Endodermal cell (in vitro differentiated cells): ENCODE measurements around the gene OR4K2. TPM values are rescaled to one million over a fixed set of nuclear protein-coding genes. Genes with fewer than 3 reads are reported as not detected.
A peak's percentile ranks its signal among the peaks of the same experiment; 100 is the strongest.

Experiments used
- DNase-seq: peaks from one replicate; pipeline ENCODE4 v3.0.0-alpha.2; 2017
- H3K27ac ChIP-seq: 2 replicates; pipeline ENCODE4 v1.5.1; 2013; ENCODE audit warnings: mild to moderate bottlenecking, low read depth, low read length, moderate library complexity
- H3K27me3 ChIP-seq: 2 replicates; pipeline ENCODE4 v1.6.1; 2013; ENCODE audit warnings: mild to moderate bottlenecking, low read length, moderate library complexity; ENCODE audit not compliant: insufficient read depth, control insufficient read depth, poor library complexity, severe bottlenecking
- H3K36me3 ChIP-seq: 2 replicates; pipeline ENCODE4 v1.7.0; 2013; ENCODE audit warnings: mild to moderate bottlenecking, low read length, moderate library complexity; ENCODE audit not compliant: control insufficient read depth, insufficient read depth
- H3K4me1 ChIP-seq: one replicate; pipeline ENCODE4 v1.7.0; 2013; ENCODE audit warnings: low read length; ENCODE audit not compliant: control insufficient read depth, insufficient read depth
- H3K4me3 ChIP-seq: 2 replicates; pipeline ENCODE4 v1.5.1; 2013; ENCODE audit warnings: mild to moderate bottlenecking, low read length, moderate library complexity
- H3K9ac ChIP-seq: 2 replicates; pipeline ENCODE4 v1.6.1; 2013; ENCODE audit warnings: mild to moderate bottlenecking, low read length, moderate library complexity; ENCODE audit not compliant: poor library complexity, severe bottlenecking; ENCODE audit errors: extremely low read depth
- H3K9me3 ChIP-seq: 2 replicates; pipeline ENCODE4 v1.6.1; 2013; ENCODE audit warnings: mild to moderate bottlenecking, low read length, moderate library complexity; ENCODE audit not compliant: control insufficient read depth
- H3K27ac Mint-ChIP-seq: 2 replicates; pipeline ENCODE4 v1.8.0; 2020; ENCODE audit warnings: mixed read lengths
- H3K27me3 Mint-ChIP-seq: 2 replicates; pipeline ENCODE4 v1.8.0; 2021; ENCODE audit warnings: mild to moderate bottlenecking, mixed read lengths; ENCODE audit not compliant: insufficient read depth
- H3K36me3 Mint-ChIP-seq: 2 replicates; pipeline ENCODE4 v1.8.0; 2020; ENCODE audit warnings: low read depth, mixed read lengths
- H3K4me1 Mint-ChIP-seq: 2 replicates; pipeline ENCODE4 v1.8.0; 2020; ENCODE audit warnings: mixed read lengths
- H3K4me3 Mint-ChIP-seq: 2 replicates; pipeline ENCODE4 v1.8.0; 2020; ENCODE audit warnings: mild to moderate bottlenecking, moderate library complexity, mixed read lengths
- H3K9me3 Mint-ChIP-seq: 2 replicates; pipeline ENCODE4 v1.8.0; 2020; ENCODE audit warnings: mild to moderate bottlenecking, mixed read lengths
- WGBS, 2 experiments: methylation state at CpG; one replicate each; pipeline versions ENCODE4 v1.1.5 to v1.1.7; 2013; ENCODE audit warnings: missing lambda C conversion rate in 2 of 2, mixed read lengths in 1 of 2; ENCODE audit not compliant: insufficient coverage in 1 of 2, insufficient read length in 1 of 2; 5-methylcytosine and 5-hydroxymethylcytosine counted together
- total RNA-seq, 2 donors: library from RNA; stranded (reverse); fragmentation: NEBNext Ultra II Directional in 1 of 2; extraction: Animal tissue kit (Norgen Biotek cat#: 25700) in 1 of 2; gene quantifications; 2 replicates in 1 of 2; 3 replicates in 1 of 2; pipeline ENCODE4 v1.2.1, GENCODE V29; 2021
- TF ChIP-seq, protein P1 (sequence below): fragments of 200-600 bp; sonication (generic); conservative IDR thresholded peaks from 2 replicates; pipeline ENCODE4 v1.5.0; 2021; ENCODE audit warnings: antibody characterized with exemption, mild to moderate bottlenecking

Gene OR4K2
- total RNA-seq, 2 donors from 2014 or later, result not detected

GRCh38 chr14:19878029-19878642 lies 3.2 kb downstream of the OR4K2 start:
- no peaks in the 10 kb centered on the region for H3K27me3 Mint-ChIP-seq
- H3K4me3 ChIP-seq, result no peak overlapping the region
- H3K4me3 Mint-ChIP-seq, result no peak overlapping the region
- H3K36me3 Mint-ChIP-seq, result no peaks in the 10 kb centered on the region
- no peaks in the 10 kb centered on the region for H3K4me1 ChIP-seq
- H3K27ac ChIP-seq, result no peak overlapping the region
- TF ChIP-seq, protein P1, sequence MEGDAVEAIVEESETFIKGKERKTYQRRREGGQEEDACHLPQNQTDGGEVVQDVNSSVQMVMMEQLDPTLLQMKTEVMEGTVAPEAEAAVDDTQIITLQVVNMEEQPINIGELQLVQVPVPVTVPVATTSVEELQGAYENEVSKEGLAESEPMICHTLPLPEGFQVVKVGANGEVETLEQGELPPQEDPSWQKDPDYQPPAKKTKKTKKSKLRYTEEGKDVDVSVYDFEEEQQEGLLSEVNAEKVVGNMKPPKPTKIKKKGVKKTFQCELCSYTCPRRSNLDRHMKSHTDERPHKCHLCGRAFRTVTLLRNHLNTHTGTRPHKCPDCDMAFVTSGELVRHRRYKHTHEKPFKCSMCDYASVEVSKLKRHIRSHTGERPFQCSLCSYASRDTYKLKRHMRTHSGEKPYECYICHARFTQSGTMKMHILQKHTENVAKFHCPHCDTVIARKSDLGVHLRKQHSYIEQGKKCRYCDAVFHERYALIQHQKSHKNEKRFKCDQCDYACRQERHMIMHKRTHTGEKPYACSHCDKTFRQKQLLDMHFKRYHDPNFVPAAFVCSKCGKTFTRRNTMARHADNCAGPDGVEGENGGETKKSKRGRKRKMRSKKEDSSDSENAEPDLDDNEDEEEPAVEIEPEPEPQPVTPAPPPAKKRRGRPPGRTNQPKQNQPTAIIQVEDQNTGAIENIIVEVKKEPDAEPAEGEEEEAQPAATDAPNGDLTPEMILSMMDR, result peak; percentile 92
- no peaks in the 10 kb centered on the region for H3K4me1 Mint-ChIP-seq
- H3K27ac Mint-ChIP-seq, result no peak overlapping the region
- H3K9ac ChIP-seq, result no peak overlapping the region
- no peaks in the 10 kb centered on the region for H3K27me3 ChIP-seq
- no peak for DNase-seq
- peaks cover 89% of the 10 kb centered on the region for H3K9me3 ChIP-seq
- H3K9me3 Mint-ChIP-seq, result peaks cover 46% of the 10 kb centered on the region
- H3K36me3 ChIP-seq, result no peaks in the 10 kb centered on the region

GRCh38 chr14:19895282-19895681 lies 20.3 kb downstream of the OR4K2 start:
- Histone ChIP-seq H3K9ac (no peak overlapping the region), H3K27ac (no peak overlapping the region), H3K27me3 (no peaks in the 10 kb centered on the region), H3K4me1 (no peaks in the 10 kb centered on the region), H3K9me3 (peaks cover 91% of the 10 kb centered on the region), H3K4me3 (no peak overlapping the region), H3K36me3 (no peaks in the 10 kb centered on the region)
- no peak overlapping the region for H3K4me3 Mint-ChIP-seq
- no peak overlapping the region for H3K27ac Mint-ChIP-seq
- peaks cover 1% of the 10 kb centered on the region for H3K36me3 Mint-ChIP-seq
- TF ChIP-seq, protein P1, result no peak
- no peaks in the 10 kb centered on the region for H3K27me3 Mint-ChIP-seq
- H3K4me1 Mint-ChIP-seq, result no peaks in the 10 kb centered on the region
- 20 to 50% methylated on average over 1 to 2 of the region's 2 CpGs for WGBS, 2 experiments
- H3K9me3 Mint-ChIP-seq, result peaks cover 17% of the 10 kb centered on the region
- DNase-seq, result no peak

GRCh38 chr14:19900999-19901398 lies 26.1 kb downstream of the OR4K2 start:
- Mint-ChIP-seq H3K27me3 (no peaks in the 10 kb centered on the region), H3K4me3 (no peak overlapping the region), H3K36me3 (no peaks in the 10 kb centered on the region), H3K4me1 (no peaks in the 10 kb centered on the region), H3K27ac (no peak overlapping the region), H3K9me3 (peaks cover 73% of the 10 kb centered on the region)
- WGBS, 2 experiments, result 64 to 69% methylated on average over 3 of the region's 3 CpGs
- H3K27ac ChIP-seq, result no peak overlapping the region
- no peak overlapping the region for H3K9ac ChIP-seq
- H3K4me1 ChIP-seq, result no peaks in the 10 kb centered on the region
- no peak for DNase-seq
- no peak overlapping the region for H3K4me3 ChIP-seq
- H3K27me3 ChIP-seq, result no peaks in the 10 kb centered on the region
- H3K9me3 ChIP-seq, result peaks cover 88% of the 10 kb centered on the region
- H3K36me3 ChIP-seq, result no peaks in the 10 kb centered on the region
- TF ChIP-seq, protein P1, result no peak
